ENCODE measurements around the gene FGD6. TPM values are rescaled to one million over a fixed set of nuclear protein-coding genes. Genes with fewer than 3 reads are reported as not detected.

FGD6 gene
- 10 to 100 TPM in 2 of 6 donors, 1 to 10 TPM in 4; 6.6 to 24.3 (median 9.7) TPM for total RNA-seq
- 1 to 10 TPM; 1.4 to 1.7 TPM for polyA plus RNA-seq

DNA sequence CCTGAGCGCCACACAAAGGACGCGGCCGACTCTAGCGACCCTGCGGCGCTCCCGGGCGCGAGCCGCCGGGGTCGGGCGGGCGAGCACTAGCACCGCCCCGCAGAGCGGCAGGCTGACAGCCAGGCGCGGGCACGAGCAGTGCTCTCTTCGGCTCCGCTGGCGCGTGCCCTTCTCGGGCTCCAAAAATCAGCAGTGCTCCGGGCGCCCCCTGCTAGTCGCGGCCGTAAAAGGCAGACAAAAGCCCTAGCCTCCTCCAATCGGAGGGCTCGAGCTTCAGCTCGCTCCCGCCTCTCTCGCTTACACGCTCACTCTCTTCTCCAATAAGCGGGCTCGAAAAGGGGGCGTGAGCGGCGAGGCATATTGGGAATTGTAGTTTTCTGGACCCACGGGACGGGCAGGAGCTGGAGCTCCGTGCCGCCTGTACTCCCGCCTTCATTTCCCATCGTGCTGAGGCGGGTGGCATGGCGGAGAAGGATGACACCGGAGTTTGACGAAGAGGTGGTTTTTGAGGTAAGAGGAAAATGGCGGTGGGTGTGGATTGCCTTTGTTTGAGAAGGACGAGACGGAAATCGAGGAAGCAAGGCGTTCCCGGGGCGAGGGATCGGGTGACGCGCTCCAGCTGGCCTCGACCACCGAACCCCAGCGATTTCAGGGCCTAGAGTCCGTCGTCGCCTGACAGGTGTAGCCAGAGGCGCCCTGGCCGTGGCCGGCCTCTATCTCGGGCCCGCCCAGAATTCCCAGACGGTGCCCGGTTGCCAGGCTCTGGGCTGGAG, at the start of gene FGD6, which contains the start of gene VEZT:
Gene FGD6, minus strand, starts transcription at position 91 of the 773 bp plus-strand sequence. CDS start 227 bp downstream, outside the sequence.
Gene VEZT, plus strand, starts transcription at position 431 of the 773 bp plus-strand sequence. Its CDS starts 44 bp downstream, at position 475.
- no peaks in the 10 kb centered on the region for H3K36me3 ChIP-seq
- H3K4me1 ChIP-seq = peaks cover 3 to 27% (median 18%) of the 10 kb centered on the region in 3 donors
- H3K9me3 ChIP-seq = no peaks in the 10 kb centered on the region
- intact Hi-C loops (cut with DNase I) = no loop called here
- peak; percentile 20 to 50 (median 32) for TF ChIP-seq CTCF (IDR thresholded peaks at IDR 0.05)
- FAIRE-seq = peak; percentile 97
- peak; percentile 97 to 99 (median 99) for DNase-seq
- H3K27ac ChIP-seq = peak within 1 kb of the TSS; percentile 90 to 97 (median 95)
- peak within 1 kb of the TSS; percentile 76 to 83 (median 80) for H3K4me3 ChIP-seq
- H3K27me3 ChIP-seq = no peaks in the 10 kb centered on the region
- ATAC-seq = peak; percentile 85 to 93 (median 88)
- WGBS, 2 donors = 0% methylated on average over 64 to 75 of the region's 75 CpGs

DNA sequence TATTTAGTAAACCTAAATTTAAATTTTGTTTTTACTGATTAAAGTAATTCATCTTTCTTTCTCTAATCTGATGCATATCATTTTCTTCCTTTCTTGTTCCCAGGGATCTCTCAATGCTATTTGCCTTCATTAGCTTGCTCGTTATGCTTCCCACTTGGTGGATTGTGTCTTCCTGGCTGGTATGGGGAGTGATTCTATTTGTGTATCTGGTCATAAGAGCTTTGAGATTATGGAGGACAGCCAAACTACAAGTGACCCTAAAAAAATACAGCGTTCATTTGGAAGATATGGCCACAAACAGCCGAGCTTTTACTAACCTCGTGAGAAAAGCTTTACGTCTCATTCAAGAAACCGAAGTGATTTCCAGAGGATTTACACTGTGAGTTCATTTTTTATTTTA, 49.0 kb upstream of the FGD6 start:
- no peaks in the 10 kb centered on the region for H3K27me3 ChIP-seq
- no peak overlapping the region for H3K27ac ChIP-seq
- no peak for TF ChIP-seq CTCF (IDR thresholded peaks at IDR 0.05)
- H3K4me1 ChIP-seq = no peaks in the 10 kb centered on the region
- no peaks in the 10 kb centered on the region for H3K9me3 ChIP-seq
- DNase-seq (no peak), FAIRE-seq (no peak), ATAC-seq (no peak)
- H3K4me3 ChIP-seq = no peak overlapping the region
- intact Hi-C loops (cut with DNase I) = no loop called here
- H3K36me3 ChIP-seq = peaks cover 0 to 34% (median 4%) of the 10 kb centered on the region in 3 donors
- WGBS, 2 donors = 90 to 95% methylated on average over 6 of the region's 6 CpGs

GRCh38 chr12:95265765-95266164, 48.5 kb upstream of the FGD6 start:
- Histone ChIP-seq H3K36me3 (peaks cover 0 to 34% (median 4%) of the 10 kb centered on the region in 3 donors), H3K4me1 (no peaks in the 10 kb centered on the region), H3K4me3 (no peak overlapping the region), H3K27ac (no peak overlapping the region), H3K9me3 (no peaks in the 10 kb centered on the region), H3K27me3 (no peaks in the 10 kb centered on the region)
- intact Hi-C loops (cut with DNase I) = no loop called here
- DNase-seq = no peak
- ATAC-seq = no peak
- 95 to 97% methylated on average over 2 of the region's 2 CpGs for WGBS, 2 donors
- TF ChIP-seq CTCF (IDR thresholded peaks at IDR 0.05) = no peak
- no peak for FAIRE-seq

- no peak overlapping the region for H3K4me3 ChIP-seq
- DNase-seq (no peak), ATAC-seq (no peak), FAIRE-seq (no peak)
- intact Hi-C loops (cut with DNase I) = no loop called here
- no peaks in the 10 kb centered on the region for H3K27me3 ChIP-seq
- H3K9me3 ChIP-seq = no peaks in the 10 kb centered on the region
- peaks cover 0 to 26% (median 4%) of the 10 kb centered on the region in 3 donors for H3K36me3 ChIP-seq
- no peak for TF ChIP-seq CTCF (IDR thresholded peaks at IDR 0.05)
- peaks cover 0 to 10% (median 5%) of the 10 kb centered on the region in 3 donors for H3K4me1 ChIP-seq
- no peak overlapping the region for H3K27ac ChIP-seq
- WGBS, 2 donors = 83% methylated on average over 3 of the region's 3 CpGs
Observed at GRCh38 chr12:95262808-95263207, 45.5 kb upstream of the FGD6 start.

DNA sequence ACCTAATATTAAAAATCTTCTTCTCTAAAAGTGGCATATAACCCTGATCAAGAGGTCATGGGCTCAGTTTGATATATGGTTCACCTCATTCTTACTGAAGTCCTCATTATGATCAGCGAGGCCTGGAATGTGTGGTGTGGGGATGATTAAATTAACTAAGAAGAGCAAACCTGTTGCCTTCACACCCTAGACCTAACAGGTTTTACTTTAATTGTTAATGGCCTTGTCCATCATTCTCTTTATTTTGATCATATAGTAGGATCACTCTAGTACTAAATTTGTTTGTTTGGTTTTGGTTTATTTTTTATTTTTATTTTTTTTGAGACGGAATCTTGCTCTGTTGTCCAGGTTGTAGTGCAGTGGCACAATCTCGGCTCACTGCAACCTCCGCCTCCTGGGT, 43.8 kb upstream of the FGD6 start:
- Histone ChIP-seq H3K36me3 (peaks cover 0 to 23% (median 10%) of the 10 kb centered on the region in 3 donors), H3K27me3 (no peaks in the 10 kb centered on the region), H3K4me1 (peaks cover 0 to 10% (median 5%) of the 10 kb centered on the region in 3 donors), H3K9me3 (no peaks in the 10 kb centered on the region), H3K4me3 (no peak overlapping the region), H3K27ac (no peak overlapping the region)
- no peak for TF ChIP-seq CTCF (IDR thresholded peaks at IDR 0.05)
- ATAC-seq = no peak
- no peak for FAIRE-seq
- DNase-seq = no peak
- WGBS, 2 donors = 95 to 98% methylated on average over 4 of the region's 4 CpGs
- intact Hi-C loops (cut with DNase I) = no loop called here

Data from pancreas (tissue), 10 donors.